ENCODE results near the gene LRP1-AS. TPM values are rescaled to one million over a fixed set of nuclear protein-coding genes. Genes with fewer than 3 reads are reported as not detected.

The LRP1-AS gene
- total RNA-seq, 1 experiment from 2014 or later: not detected

DNA sequence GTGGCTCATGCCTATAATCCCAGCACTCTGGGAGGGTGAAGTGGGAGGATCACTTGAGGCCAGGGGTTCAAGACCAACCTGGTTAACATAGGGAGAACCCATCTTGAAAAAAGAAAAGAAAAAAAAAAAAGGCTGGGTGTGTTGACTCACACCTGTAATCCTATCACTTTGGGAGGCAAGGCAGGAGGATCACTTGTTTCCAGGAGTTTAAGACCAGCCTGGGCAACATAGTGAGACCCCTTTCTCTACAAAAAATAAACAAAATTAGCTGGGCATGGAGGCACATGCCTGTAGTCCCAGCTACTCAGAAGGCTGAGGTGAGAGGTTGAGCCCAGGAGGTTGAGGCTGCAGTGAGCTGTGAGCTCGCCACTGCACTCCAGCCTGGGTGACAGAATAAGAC is 23.0 kb upstream of the LRP1-AS start:
- Mint-ChIP-seq H3K36me3 (ENCODE audit: insufficient read depth, unreplicated experiment) (peaks cover 34% of the 10 kb centered on the region), H3K27ac (ENCODE audit: low read depth, unreplicated experiment) (no peak overlapping the region), H3K4me1 (ENCODE audit: insufficient read depth, unreplicated experiment) (peaks cover 52% of the 10 kb centered on the region), H3K27me3 (ENCODE audit: insufficient read depth, unreplicated experiment) (no peaks in the 10 kb centered on the region), H3K9me3 (ENCODE audit: unreplicated experiment) (no peaks in the 10 kb centered on the region), H3K4me3 (ENCODE audit: unreplicated experiment) (no peak overlapping the region)
- BruUV-seq (replicated peaks): no TSS peak
- no peak for DNase-seq (ENCODE audit: unreplicated experiment)
- ChIA-PET POLR2A (interaction anchor here (0.6 to 1.7 kb wide), 3 partner anchors 13 to 46 kb away, joined by 3 to 4 read pairs (median 3); no protein-coding TSS in a partner anchor), CTCF (interaction anchor here (0.9 to 15.4 kb wide), 2 partner anchors 22 to 46 kb away, joined by 3 to 530 read pairs; partner anchors contain the start of gene LRP1)
- intact Hi-C loops (cut with micrococcal nuclease): no loop called here
- TF ChIP-seq, protein P1, sequence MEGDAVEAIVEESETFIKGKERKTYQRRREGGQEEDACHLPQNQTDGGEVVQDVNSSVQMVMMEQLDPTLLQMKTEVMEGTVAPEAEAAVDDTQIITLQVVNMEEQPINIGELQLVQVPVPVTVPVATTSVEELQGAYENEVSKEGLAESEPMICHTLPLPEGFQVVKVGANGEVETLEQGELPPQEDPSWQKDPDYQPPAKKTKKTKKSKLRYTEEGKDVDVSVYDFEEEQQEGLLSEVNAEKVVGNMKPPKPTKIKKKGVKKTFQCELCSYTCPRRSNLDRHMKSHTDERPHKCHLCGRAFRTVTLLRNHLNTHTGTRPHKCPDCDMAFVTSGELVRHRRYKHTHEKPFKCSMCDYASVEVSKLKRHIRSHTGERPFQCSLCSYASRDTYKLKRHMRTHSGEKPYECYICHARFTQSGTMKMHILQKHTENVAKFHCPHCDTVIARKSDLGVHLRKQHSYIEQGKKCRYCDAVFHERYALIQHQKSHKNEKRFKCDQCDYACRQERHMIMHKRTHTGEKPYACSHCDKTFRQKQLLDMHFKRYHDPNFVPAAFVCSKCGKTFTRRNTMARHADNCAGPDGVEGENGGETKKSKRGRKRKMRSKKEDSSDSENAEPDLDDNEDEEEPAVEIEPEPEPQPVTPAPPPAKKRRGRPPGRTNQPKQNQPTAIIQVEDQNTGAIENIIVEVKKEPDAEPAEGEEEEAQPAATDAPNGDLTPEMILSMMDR (IDR thresholded peaks at IDR 0.05; ENCODE audit: unreplicated experiment): no peak

DNA sequence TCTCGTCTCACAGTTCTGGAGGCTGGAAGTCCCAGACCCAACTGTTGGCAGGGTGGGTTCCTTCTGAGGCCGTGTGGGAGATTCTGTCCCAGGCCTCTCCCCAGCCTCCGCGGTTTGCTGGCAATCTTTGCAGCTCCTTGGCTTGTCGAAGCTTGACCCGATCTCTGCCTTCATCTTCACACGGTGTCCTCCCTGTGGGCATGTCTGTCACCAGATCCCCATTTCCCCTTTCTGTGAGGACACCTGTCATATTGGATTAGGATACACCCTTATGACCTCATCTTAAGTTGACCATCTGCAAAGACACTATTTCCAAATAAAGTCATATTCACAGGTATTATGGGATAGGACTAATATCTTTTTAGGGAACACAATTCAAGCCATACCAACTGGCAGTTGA is 22.6 kb upstream of the LRP1-AS start:
- no peak for DNase-seq (ENCODE audit: unreplicated experiment)
- H3K27ac Mint-ChIP-seq (ENCODE audit: low read depth, unreplicated experiment): no peak overlapping the region
- peaks cover 52% of the 10 kb centered on the region for H3K4me1 Mint-ChIP-seq (ENCODE audit: insufficient read depth, unreplicated experiment)
- no peaks in the 10 kb centered on the region for H3K27me3 Mint-ChIP-seq (ENCODE audit: insufficient read depth, unreplicated experiment)
- no peaks in the 10 kb centered on the region for H3K9me3 Mint-ChIP-seq (ENCODE audit: unreplicated experiment)
- no peak overlapping the region for H3K4me3 Mint-ChIP-seq (ENCODE audit: unreplicated experiment)
- peaks cover 31% of the 10 kb centered on the region for H3K36me3 Mint-ChIP-seq (ENCODE audit: insufficient read depth, unreplicated experiment)
- BruUV-seq (replicated peaks): no TSS peak
- intact Hi-C loops (cut with micrococcal nuclease): no loop called here
- POLR2A ChIA-PET: interaction anchor here (0.7 kb wide), 1 partner anchor 45 kb away, joined by 3 read pairs; no protein-coding TSS in a partner anchor
- TF ChIP-seq, protein P1 (IDR thresholded peaks at IDR 0.05; ENCODE audit: unreplicated experiment): no peak
- CTCF ChIA-PET: interaction anchor here (0.5 to 15.4 kb wide), 7 partner anchors 11 to 422 kb away, joined by 3 to 530 read pairs (median 5); partner anchors contain the start of gene LRP1

DNA sequence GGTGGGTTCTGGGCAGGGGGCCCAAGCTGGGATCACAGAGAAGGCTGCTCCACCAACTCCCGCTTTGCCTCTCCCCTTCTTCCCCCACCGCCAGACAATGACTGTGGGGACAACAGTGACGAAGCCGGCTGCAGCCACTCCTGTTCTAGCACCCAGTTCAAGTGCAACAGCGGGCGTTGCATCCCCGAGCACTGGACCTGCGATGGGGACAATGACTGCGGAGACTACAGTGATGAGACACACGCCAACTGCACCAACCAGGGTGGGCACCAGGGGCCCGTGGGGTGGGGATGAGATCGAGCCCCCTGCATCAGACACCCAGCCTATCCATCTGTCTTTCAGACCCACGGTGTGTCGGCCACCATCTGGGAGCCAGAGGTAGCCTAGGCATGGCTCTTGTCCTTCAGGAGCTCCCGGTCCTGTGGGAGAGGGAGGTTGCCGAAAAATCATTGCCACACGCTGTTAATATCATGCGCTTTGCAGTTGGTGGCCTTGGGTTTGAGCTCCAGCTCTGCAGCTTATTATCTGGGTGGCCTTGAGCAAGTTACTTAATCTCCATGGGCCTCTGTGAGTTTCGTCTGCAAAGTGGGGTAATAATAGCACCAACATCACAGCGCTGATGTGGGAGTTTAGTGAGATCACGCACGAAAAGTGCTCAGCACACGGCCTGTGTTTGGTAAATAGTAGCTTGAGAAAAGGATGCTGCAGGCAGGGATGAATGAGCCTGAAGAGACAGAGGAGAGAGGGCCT is 21.8 kb upstream of the LRP1-AS start:
- Mint-ChIP-seq H3K27ac (ENCODE audit: low read depth, unreplicated experiment) (no peak overlapping the region), H3K27me3 (ENCODE audit: insufficient read depth, unreplicated experiment) (no peaks in the 10 kb centered on the region), H3K36me3 (ENCODE audit: insufficient read depth, unreplicated experiment) (peaks cover 35% of the 10 kb centered on the region), H3K4me3 (ENCODE audit: unreplicated experiment) (no peak overlapping the region), H3K9me3 (ENCODE audit: unreplicated experiment) (no peaks in the 10 kb centered on the region), H3K4me1 (ENCODE audit: insufficient read depth, unreplicated experiment) (peaks cover 51% of the 10 kb centered on the region)
- TF ChIP-seq, protein P1 (IDR thresholded peaks at IDR 0.05; ENCODE audit: unreplicated experiment): no peak
- DNase-seq (ENCODE audit: unreplicated experiment): no peak
- intact Hi-C loops (cut with micrococcal nuclease): no loop called here
- no TSS peak for BruUV-seq (replicated peaks)
- ChIA-PET CTCF (interaction anchor here (0.5 to 2.3 kb wide), 6 partner anchors 11 to 421 kb away, joined by 3 to 9 read pairs (median 4); no protein-coding TSS in a partner anchor), POLR2A (interaction anchor here (0.7 kb wide), 2 partner anchors 45 to 869 kb away, joined by 3 read pairs; no protein-coding TSS in a partner anchor)

DNA sequence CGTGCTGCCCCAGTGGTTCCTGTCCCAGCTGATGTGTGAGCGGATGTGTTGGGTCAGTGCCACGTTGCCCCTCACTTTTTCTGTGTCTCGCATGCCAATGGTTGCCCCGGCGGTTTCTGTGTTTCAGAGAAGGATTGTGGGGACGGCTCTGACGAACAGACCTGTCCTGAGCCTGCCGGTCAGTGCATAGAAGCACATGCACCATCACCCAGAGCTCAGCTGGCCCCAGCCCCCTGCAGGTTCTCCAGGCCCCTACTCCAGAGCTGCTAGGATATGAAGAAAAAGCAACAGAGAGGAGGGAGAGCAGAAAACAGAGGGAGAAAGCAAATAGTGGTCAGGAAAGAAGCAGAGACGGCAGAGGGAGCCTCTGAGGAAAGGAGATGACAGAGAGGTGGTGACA is 20.6 kb upstream of the LRP1-AS start:
- ChIA-PET CTCF (interaction anchor here (0.6 to 3.0 kb wide), 6 partner anchors 8 to 44 kb away, joined by 3 to 21 read pairs (median 4); partner anchors contain the start of gene LRP1), POLR2A (interaction anchor here (0.7 to 2.9 kb wide), 3 partner anchors 15 to 56 kb away, joined by 3 to 17 read pairs (median 4); partner anchors contain the start of gene LRP1)
- no peak overlapping the region for H3K4me3 Mint-ChIP-seq (ENCODE audit: unreplicated experiment)
- H3K27me3 Mint-ChIP-seq (ENCODE audit: insufficient read depth, unreplicated experiment): no peaks in the 10 kb centered on the region
- H3K9me3 Mint-ChIP-seq (ENCODE audit: unreplicated experiment): no peaks in the 10 kb centered on the region
- no peak for DNase-seq (ENCODE audit: unreplicated experiment)
- H3K36me3 Mint-ChIP-seq (ENCODE audit: insufficient read depth, unreplicated experiment): peaks cover 35% of the 10 kb centered on the region
- TF ChIP-seq, protein P1 (IDR thresholded peaks at IDR 0.05; ENCODE audit: unreplicated experiment): no peak
- intact Hi-C loops (cut with micrococcal nuclease): no loop called here
- BruUV-seq (replicated peaks): no TSS peak
- H3K4me1 Mint-ChIP-seq (ENCODE audit: insufficient read depth, unreplicated experiment): peaks cover 46% of the 10 kb centered on the region
- H3K27ac Mint-ChIP-seq (ENCODE audit: low read depth, unreplicated experiment): no peak overlapping the region

Data from MCF 10A (cell line).